Mucosa of rectum (tissue), 2 donors: ENCODE measurements around the gene SHF.

ENCODE experiments used
- H3K27ac ChIP-seq, 2 donors: one replicate each; pipeline ENCODE4 v1.7.0; 2013; ENCODE audit warnings: inconsistent platforms in 2 of 2, low read depth in 2 of 2, low read length in 2 of 2
- H3K27me3 ChIP-seq, 2 donors: one replicate each; pipeline ENCODE4 v1.7.0; 2013; ENCODE audit warnings: low read length in 2 of 2; ENCODE audit not compliant: control insufficient read depth in 2 of 2, insufficient read depth in 2 of 2
- H3K36me3 ChIP-seq, 2 donors: one replicate each; pipeline ENCODE4 v1.7.0; 2013; ENCODE audit warnings: low read length in 2 of 2; ENCODE audit not compliant: control insufficient read depth in 2 of 2, insufficient read depth in 2 of 2
- H3K4me1 ChIP-seq, 2 donors: one replicate each; pipeline ENCODE4 v1.7.0; 2013; ENCODE audit warnings: low read length in 2 of 2, mild to moderate bottlenecking in 1 of 2; ENCODE audit not compliant: control insufficient read depth in 2 of 2, insufficient read depth in 2 of 2
- H3K4me3 ChIP-seq, 2 donors: one replicate each; pipeline ENCODE4 v1.7.0; 2013; ENCODE audit warnings: low read length in 2 of 2
- H3K9ac ChIP-seq, 2 donors: one replicate each; pipeline ENCODE4 v1.7.0; 2013; ENCODE audit warnings: low read length in 2 of 2, low read depth in 1 of 2, mild to moderate bottlenecking in 1 of 2
- H3K9me3 ChIP-seq, 2 donors: one replicate each; pipeline ENCODE4 v1.7.0; 2013; ENCODE audit warnings: low read length in 2 of 2; ENCODE audit not compliant: control insufficient read depth in 2 of 2
- donor health status: healthy.
- donor health status: Normal muscosa, but diverticular disease.

The SHF gene

GRCh38 chr15:45161666-45162065, 26.1 kb downstream of the SHF start:
- H3K9me3 ChIP-seq, result no peaks in the 10 kb centered on the region
- no peak overlapping the region for H3K27ac ChIP-seq
- no peaks in the 10 kb centered on the region for H3K36me3 ChIP-seq
- no peak overlapping the region for H3K9ac ChIP-seq
- H3K4me1 ChIP-seq, result peaks cover 2 to 4% of the 10 kb centered on the region in 2 donors
- no peaks in the 10 kb centered on the region for H3K27me3 ChIP-seq
- H3K4me3 ChIP-seq, result no peak overlapping the region

- Histone ChIP-seq H3K4me3 (no peak overlapping the region), H3K9ac (no peak overlapping the region), H3K27ac (no peak overlapping the region), H3K36me3 (no peaks in the 10 kb centered on the region), H3K4me1 (peaks cover 0 to 4% of the 10 kb centered on the region in 2 donors), H3K9me3 (no peaks in the 10 kb centered on the region), H3K27me3 (no peaks in the 10 kb centered on the region)
Observed at GRCh38 chr15:45157974-45158373, 29.8 kb downstream of the SHF start.

GRCh38 chr15:45156744-45157455, 30.9 kb downstream of the SHF start:
- no peaks in the 10 kb centered on the region for H3K9me3 ChIP-seq
- no peaks in the 10 kb centered on the region for H3K4me1 ChIP-seq
- H3K9ac ChIP-seq, result no peak overlapping the region
- no peaks in the 10 kb centered on the region for H3K27me3 ChIP-seq
- H3K36me3 ChIP-seq, result no peaks in the 10 kb centered on the region
- no peak overlapping the region for H3K27ac ChIP-seq
- H3K4me3 ChIP-seq, result no peak overlapping the region

DNA sequence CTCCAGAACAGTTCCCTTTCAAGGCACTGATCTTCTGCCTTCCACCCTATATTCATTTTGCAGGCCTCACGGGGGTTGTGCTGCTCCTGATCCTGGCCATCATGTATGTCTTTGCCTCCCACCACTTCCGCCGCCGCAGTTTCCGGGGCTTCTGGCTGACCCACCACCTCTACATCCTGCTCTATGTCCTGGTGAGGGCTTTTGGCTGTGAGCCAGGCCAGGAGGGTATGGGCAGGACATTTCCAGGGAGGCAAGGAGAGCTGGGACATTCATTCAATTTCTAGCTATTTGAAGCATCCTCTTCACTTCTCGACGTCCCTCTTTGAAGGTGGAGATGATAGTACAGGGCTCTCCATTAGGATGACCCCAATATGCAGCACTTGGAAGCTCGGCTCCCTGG, 32.0 kb downstream of the SHF start:
- Histone ChIP-seq H3K4me1 (no peaks in the 10 kb centered on the region), H3K27me3 (no peaks in the 10 kb centered on the region)

GRCh38 chr15:45151998-45152828, 35.6 kb downstream of the SHF start:
- H3K36me3 ChIP-seq, result no peaks in the 10 kb centered on the region
- no peak overlapping the region for H3K4me3 ChIP-seq
- H3K9me3 ChIP-seq, result no peaks in the 10 kb centered on the region
- no peaks in the 10 kb centered on the region for H3K4me1 ChIP-seq
- no peak overlapping the region for H3K9ac ChIP-seq
- H3K27ac ChIP-seq, result no peak overlapping the region
- no peaks in the 10 kb centered on the region for H3K27me3 ChIP-seq

More for the DNA sequence above, 32.0 kb downstream of the SHF start:
- Histone ChIP-seq H3K9ac (no peak overlapping the region), H3K27ac (no peak overlapping the region), H3K9me3 (no peaks in the 10 kb centered on the region), H3K36me3 (no peaks in the 10 kb centered on the region), H3K4me3 (no peak overlapping the region)

DNA sequence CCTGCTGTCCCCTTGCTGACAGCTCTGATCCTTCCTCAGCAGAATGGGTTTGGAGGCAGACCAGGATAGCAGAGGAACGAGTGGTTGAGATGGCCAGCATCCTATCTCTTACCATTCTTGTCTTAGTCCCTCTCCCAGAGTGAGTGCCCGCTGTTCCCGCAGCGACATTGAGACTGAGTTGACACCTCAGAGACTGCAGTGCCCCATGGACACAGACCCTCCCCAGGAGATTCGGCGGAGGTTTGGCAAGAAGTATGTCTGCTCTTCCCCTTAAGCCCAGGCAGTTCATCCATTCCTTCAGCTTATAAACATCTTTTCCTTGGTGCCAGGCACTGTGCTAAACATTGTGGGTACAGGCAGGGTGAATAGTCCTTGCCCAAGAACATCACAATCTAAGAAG, 36.8 kb downstream of the SHF start:
- no peaks in the 10 kb centered on the region for H3K27me3 ChIP-seq
- no peak overlapping the region for H3K27ac ChIP-seq
- no peaks in the 10 kb centered on the region for H3K36me3 ChIP-seq
- no peak overlapping the region for H3K4me3 ChIP-seq
- peaks cover 3 to 6% of the 10 kb centered on the region in 2 donors for H3K4me1 ChIP-seq
- H3K9ac ChIP-seq, result no peak overlapping the region
- H3K9me3 ChIP-seq, result no peaks in the 10 kb centered on the region

- Histone ChIP-seq H3K4me1 (peaks cover 3 to 6% of the 10 kb centered on the region in 2 donors), H3K9me3 (no peaks in the 10 kb centered on the region), H3K36me3 (no peaks in the 10 kb centered on the region), H3K9ac (no peak overlapping the region), H3K27ac (no peak overlapping the region), H3K27me3 (no peaks in the 10 kb centered on the region), H3K4me3 (no peak overlapping the region)
Observed at GRCh38 chr15:45150481-45150880, 37.3 kb downstream of the SHF start.

- H3K4me1 ChIP-seq, result peaks cover 3 to 6% of the 10 kb centered on the region in 2 donors
- no peaks in the 10 kb centered on the region for H3K9me3 ChIP-seq
- H3K36me3 ChIP-seq, result no peaks in the 10 kb centered on the region
- H3K27ac ChIP-seq, result no peak overlapping the region
- H3K9ac ChIP-seq, result no peak overlapping the region
- H3K27me3 ChIP-seq, result no peaks in the 10 kb centered on the region
- no peak overlapping the region for H3K4me3 ChIP-seq
Observed at GRCh38 chr15:45149060-45149459, 38.7 kb downstream of the SHF start.

DNA sequence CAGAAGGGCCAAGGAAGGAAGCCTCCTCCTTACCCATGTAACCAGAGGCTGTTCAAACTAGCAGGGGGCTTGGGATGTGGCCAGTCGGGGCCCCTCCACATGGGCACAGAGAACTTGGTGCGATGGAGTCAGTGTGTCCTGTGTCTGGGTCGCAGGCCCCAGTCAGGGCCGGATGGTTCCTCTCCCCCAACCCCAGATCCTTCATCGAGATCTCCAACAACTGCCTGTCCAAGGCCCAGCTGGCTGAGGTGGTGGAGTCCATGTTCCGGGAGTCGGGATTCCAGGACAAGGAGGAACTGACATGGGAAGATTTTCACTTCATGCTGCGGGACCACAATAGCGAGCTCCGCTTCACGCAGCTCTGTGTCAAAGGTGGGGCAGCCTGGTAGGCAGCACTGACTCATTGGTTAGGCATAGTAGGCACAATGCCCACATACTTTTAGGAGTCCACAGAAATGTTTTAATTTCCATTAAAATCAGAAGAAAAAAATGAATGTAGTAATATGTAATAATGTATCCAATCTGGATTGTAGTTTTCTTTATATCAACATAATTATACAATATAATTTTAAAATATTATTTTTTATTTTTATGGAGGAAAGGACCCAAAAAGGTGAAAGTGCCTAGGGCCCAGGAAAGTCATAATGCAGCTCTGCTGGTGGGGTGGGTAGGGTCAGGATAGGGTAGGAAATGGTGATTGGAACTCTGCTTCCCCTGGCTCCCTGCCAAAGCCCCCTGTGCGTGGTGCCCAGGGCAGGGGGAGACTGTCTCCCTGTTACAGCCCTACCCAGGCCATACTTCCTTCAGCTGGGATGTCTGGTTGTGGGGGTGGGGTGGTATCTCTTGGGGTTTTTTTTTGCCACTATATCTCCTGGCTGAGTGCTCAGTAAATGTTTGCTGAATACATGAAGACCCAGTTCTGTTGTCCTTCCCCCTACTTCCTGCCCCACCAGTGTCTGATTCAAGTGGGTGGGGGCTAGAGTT, 39.4 kb downstream of the SHF start:
- Histone ChIP-seq H3K27ac (no peak overlapping the region), H3K27me3 (no peaks in the 10 kb centered on the region), H3K9me3 (no peaks in the 10 kb centered on the region), H3K4me3 (no peak overlapping the region), H3K36me3 (no peaks in the 10 kb centered on the region), H3K9ac (no peak overlapping the region), H3K4me1 (peaks cover 3 to 6% of the 10 kb centered on the region in 2 donors)
